Measurements from ENCODE around the gene NEB.

- TF ChIP-seq EP300 (IDR thresholded peaks at IDR 0.05) = no peak
- TF ChIP-seq, protein P1, sequence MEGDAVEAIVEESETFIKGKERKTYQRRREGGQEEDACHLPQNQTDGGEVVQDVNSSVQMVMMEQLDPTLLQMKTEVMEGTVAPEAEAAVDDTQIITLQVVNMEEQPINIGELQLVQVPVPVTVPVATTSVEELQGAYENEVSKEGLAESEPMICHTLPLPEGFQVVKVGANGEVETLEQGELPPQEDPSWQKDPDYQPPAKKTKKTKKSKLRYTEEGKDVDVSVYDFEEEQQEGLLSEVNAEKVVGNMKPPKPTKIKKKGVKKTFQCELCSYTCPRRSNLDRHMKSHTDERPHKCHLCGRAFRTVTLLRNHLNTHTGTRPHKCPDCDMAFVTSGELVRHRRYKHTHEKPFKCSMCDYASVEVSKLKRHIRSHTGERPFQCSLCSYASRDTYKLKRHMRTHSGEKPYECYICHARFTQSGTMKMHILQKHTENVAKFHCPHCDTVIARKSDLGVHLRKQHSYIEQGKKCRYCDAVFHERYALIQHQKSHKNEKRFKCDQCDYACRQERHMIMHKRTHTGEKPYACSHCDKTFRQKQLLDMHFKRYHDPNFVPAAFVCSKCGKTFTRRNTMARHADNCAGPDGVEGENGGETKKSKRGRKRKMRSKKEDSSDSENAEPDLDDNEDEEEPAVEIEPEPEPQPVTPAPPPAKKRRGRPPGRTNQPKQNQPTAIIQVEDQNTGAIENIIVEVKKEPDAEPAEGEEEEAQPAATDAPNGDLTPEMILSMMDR (IDR thresholded peaks at IDR 0.05) = no peak
- TF ChIP-seq POLR2AphosphoS5 (IDR thresholded peaks at IDR 0.05) = no peak
Observed at GRCh38 chr2:151520976-151521375, 213.3 kb downstream of the NEB start.

Data from gastroesophageal sphincter (tissue), 3 donors.